Neural crest cell (in vitro differentiated cells): Measurements from ENCODE around the gene GID8. TPM values are rescaled to one million over a fixed set of nuclear protein-coding genes. Genes with fewer than 3 reads are reported as not detected.
"Not testable (repeated sequence)": the region's sequence is repeated elsewhere in the genome, so short reads cannot be mapped to it uniquely, and the experiment has no call there.

ENCODE experiments used
- DNase-seq: peaks from one replicate; pipeline ENCODE4 v3.0.0; 2021; ENCODE audit warnings: low read depth, mixed read lengths, low spot score
- H3K27ac Mint-ChIP-seq: one replicate; pipeline ENCODE4 v1.8.0; 2021; ENCODE audit warnings: mild to moderate bottlenecking, mixed read lengths; ENCODE audit not compliant: unreplicated experiment
- H3K27me3 Mint-ChIP-seq: 2 replicates; pipeline ENCODE4 v1.8.0; 2021; ENCODE audit warnings: low read depth, mild to moderate bottlenecking, mixed read lengths
- H3K36me3 Mint-ChIP-seq: 2 replicates; pipeline ENCODE4 v1.8.0; 2021; ENCODE audit warnings: low read depth, mild to moderate bottlenecking, mixed read lengths
- H3K4me1 Mint-ChIP-seq: 2 replicates; pipeline ENCODE4 v1.8.0; 2021; ENCODE audit warnings: mixed read lengths
- H3K4me3 Mint-ChIP-seq: one replicate; pipeline ENCODE4 v1.8.0; 2021; ENCODE audit warnings: mild to moderate bottlenecking, mixed read lengths
- H3K9me3 Mint-ChIP-seq: 2 replicates; pipeline ENCODE4 v1.8.0; 2021; ENCODE audit warnings: mixed read lengths
- total RNA-seq: library from RNA; stranded (reverse); gene quantifications from 2 replicates; pipeline ENCODE4 v1.2.1, GENCODE V29; 2021
- TF ChIP-seq, protein P1 (sequence below): fragments of 200-600 bp; sonication (generic); conservative IDR thresholded peaks from 2 replicates; pipeline ENCODE4 v1.5.0; 2021; ENCODE audit warnings: antibody characterized with exemption, mild to moderate bottlenecking

GID8 gene
- total RNA-seq, 1 donor from 2014 or later, result 62.3 TPM

DNA sequence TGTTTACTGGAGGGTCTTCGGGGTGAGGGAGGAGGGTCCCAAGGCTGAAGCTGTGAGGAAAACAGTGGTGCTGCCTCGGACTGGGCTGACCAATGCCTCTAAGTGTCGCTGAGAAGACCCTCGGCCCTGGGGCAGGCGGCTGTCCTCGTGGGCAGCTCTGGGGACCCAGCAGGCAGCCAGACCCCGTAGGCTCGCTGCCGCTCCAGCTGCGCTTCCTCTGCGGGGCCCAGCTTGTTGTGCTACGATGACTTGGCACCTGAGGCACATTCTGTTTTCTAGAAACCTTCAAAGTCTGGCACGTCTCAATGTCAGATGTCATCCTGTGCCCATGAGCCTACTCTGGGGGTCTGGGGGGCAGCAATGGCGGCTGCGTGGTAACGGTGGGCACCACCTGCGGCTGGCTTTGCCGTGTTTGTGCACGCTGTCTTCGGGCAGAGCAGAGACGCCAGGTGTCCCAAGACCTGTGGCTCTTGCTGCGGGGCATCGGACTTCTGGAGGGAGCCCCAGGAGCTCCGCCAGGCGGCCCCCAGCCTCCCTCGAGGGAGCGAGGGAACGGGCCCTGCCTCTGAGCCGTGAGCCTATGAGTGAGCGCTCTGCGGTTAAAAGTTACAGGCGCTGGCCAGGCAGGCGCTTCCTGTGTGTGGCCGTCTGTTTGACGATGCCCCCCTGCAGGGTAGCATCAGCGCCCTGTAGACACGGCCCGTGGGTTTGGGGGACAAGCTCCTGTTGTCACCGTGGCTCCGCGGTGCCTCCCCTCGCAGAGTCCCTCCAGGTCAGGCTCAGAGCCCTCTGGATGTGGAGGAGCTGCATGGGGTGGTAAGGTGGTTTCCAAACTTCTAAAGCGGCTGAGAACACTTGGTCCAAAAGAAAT is 21.4 kb downstream of the GID8 start:
- no peak overlapping the region for H3K27ac Mint-ChIP-seq
- H3K4me3 Mint-ChIP-seq, result no peak overlapping the region

DNA sequence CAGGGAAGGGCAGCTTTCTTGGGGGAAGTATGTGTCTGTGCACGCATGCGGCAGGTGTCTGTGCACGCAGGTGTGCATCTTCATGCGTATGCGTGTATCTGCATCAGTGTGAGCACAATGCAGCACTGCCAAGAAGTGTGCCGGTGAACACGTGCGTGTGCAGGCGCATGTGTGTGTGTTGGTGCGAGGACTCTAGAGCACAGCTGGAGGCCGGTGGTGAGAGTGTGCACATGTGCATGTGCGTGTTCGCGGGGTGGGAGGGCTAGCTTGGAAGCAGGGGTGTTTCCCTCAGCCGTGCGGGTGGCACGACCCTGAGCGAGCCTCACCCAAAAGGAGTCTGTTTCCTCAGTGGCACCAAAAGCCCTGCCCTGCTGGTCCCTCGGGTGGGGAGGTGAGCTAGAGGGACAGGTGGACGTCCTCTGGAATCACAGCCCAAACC is 22.1 kb downstream of the GID8 start:
- Mint-ChIP-seq H3K4me1 (no peaks in the 10 kb centered on the region), H3K36me3 (no peaks in the 10 kb centered on the region), H3K27ac (no peak overlapping the region), H3K4me3 (no peak overlapping the region), H3K27me3 (no peaks in the 10 kb centered on the region), H3K9me3 (no peaks in the 10 kb centered on the region)
- no peak for DNase-seq
- TF ChIP-seq, protein P1, sequence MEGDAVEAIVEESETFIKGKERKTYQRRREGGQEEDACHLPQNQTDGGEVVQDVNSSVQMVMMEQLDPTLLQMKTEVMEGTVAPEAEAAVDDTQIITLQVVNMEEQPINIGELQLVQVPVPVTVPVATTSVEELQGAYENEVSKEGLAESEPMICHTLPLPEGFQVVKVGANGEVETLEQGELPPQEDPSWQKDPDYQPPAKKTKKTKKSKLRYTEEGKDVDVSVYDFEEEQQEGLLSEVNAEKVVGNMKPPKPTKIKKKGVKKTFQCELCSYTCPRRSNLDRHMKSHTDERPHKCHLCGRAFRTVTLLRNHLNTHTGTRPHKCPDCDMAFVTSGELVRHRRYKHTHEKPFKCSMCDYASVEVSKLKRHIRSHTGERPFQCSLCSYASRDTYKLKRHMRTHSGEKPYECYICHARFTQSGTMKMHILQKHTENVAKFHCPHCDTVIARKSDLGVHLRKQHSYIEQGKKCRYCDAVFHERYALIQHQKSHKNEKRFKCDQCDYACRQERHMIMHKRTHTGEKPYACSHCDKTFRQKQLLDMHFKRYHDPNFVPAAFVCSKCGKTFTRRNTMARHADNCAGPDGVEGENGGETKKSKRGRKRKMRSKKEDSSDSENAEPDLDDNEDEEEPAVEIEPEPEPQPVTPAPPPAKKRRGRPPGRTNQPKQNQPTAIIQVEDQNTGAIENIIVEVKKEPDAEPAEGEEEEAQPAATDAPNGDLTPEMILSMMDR, result no peak

More for the DNA sequence above, 21.4 kb downstream of the GID8 start:
- TF ChIP-seq, protein P1, result no peak
- H3K4me1 Mint-ChIP-seq, result peaks cover 4% of the 10 kb centered on the region
- H3K9me3 Mint-ChIP-seq, result no peaks in the 10 kb centered on the region
- no peaks in the 10 kb centered on the region for H3K27me3 Mint-ChIP-seq
- no peak for DNase-seq
- no peaks in the 10 kb centered on the region for H3K36me3 Mint-ChIP-seq

DNA sequence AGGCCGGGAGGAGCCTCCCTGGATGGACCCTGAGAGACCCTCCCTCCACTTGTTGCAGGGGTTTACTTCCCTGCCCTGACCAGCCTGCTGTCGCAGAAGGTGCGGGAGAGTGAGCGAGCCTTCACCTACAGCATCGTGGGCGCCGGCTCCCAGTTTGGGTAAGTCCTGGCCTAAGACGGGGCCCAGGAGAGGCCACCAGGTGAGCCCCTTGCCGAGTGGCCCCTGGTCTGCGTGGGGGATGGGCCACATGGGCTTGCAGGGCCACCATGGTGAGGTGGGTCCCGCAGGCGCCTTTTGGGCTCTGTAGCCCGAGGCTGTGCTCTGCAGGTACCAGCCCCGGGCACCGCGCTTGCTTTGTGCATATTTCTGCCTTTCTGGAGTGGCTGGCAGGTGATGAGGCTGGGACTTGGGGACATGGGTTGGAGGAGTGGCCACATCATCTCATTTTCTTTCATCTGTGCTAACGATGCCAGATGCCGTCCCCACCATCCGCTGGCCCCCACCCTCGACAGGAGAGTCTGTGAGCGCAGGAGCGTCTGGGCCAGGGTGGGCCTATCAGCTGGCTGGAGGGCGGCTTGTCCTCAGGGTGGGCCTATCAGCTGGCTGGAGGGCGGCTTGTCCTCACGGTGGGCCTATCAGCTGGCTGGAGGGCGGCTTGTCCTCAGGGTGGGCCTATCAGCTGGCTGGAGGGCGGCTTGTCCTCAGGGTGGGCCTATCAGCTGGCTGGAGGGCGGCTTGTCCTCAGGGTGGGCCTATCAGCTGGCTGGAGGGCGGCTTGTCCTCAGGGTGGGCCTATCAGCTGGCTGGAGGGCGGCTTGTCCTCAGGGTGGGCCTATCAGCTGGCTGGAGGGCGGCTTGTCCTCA is 22.7 kb downstream of the GID8 start:
- not testable (repeated sequence) for H3K36me3 Mint-ChIP-seq, H3K27me3 Mint-ChIP-seq, DNase-seq, H3K27ac Mint-ChIP-seq, H3K9me3 Mint-ChIP-seq, H3K4me1 Mint-ChIP-seq, H3K4me3 Mint-ChIP-seq

DNA sequence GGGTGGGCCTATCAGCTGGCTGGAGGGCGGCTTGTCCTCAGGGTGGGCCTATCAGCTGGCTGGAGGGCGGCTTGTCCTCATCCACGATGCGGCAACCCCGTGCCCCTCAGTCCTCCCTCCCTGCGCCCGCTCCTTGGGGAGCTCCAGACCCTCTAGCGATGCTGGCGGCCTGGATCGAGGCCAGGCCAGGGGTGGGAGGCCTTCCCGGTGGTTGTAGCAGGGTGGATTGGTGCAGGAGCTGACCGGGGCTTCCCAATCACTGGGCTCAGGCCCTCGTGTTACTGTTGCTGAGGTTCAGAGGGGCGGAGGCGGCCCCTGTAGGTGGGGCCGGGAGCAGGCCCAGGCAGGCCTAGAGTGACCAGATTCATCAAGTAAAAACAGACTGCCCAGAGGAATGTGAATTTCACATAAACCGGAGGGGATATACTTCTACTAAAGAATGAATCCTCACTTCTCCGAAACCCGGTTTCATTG is 23.4 kb downstream of the GID8 start:
- no peak overlapping the region for H3K4me3 Mint-ChIP-seq
- TF ChIP-seq, protein P1, result no peak
- H3K27ac Mint-ChIP-seq, result no peak overlapping the region
- no peaks in the 10 kb centered on the region for H3K27me3 Mint-ChIP-seq
- H3K9me3 Mint-ChIP-seq, result no peaks in the 10 kb centered on the region
- H3K36me3 Mint-ChIP-seq, result no peaks in the 10 kb centered on the region
- H3K4me1 Mint-ChIP-seq, result no peaks in the 10 kb centered on the region
- DNase-seq, result no peak

DNA sequence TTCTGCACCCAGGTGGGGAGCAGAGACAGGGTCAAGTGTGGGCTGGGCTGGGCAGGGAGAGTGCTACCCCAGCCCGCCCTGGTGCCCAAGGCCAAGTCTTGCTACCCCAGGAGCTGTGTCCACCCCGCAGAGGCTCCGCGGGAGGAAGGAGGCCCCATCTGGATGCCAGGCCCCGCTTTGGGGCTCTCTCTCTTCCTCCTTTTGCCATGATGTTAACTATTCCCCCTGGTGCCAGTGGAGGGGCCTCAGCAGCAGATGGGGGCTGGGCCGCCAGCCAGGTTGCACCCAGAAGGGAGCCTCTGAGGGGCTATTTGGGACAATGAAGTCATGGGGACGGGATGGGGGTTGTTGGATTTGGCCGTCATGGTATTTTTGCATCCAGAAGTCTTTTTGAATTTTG is 23.9 kb downstream of the GID8 start:
- Mint-ChIP-seq H3K9me3 (no peaks in the 10 kb centered on the region), H3K27ac (no peak overlapping the region), H3K27me3 (no peaks in the 10 kb centered on the region), H3K4me1 (no peaks in the 10 kb centered on the region), H3K36me3 (no peaks in the 10 kb centered on the region), H3K4me3 (no peak overlapping the region)
- TF ChIP-seq, protein P1, result no peak
- no peak for DNase-seq
